ENCODE results near the gene ITGA8.

Gene ITGA8

GRCh38 chr10:15743443-15743842 is 23.7 kb upstream of the ITGA8 start:
- TF ChIP-seq SUZ12 (IDR thresholded peaks at IDR 0.05; ENCODE audit: extremely low read depth, insufficient read depth, insufficient read length) (no peak), YY1 (IDR thresholded peaks at IDR 0.05; ENCODE audit: insufficient read depth, insufficient read length) (no peak), ZNF274 (IDR thresholded peaks at IDR 0.05; ENCODE audit: low read depth, low read length) (no peak)

GRCh38 chr10:15742836-15743235 is 23.1 kb upstream of the ITGA8 start:
- Histone ChIP-seq H3K4me1 (ENCODE audit: insufficient read depth, insufficient read length) (peaks cover 2% of the 10 kb centered on the region), H3K9ac (ENCODE audit: insufficient read length, low read depth) (no peak overlapping the region), H3K9me3 (ENCODE audit: insufficient read depth, low read length) (no peaks in the 10 kb centered on the region), H3K27me3 (ENCODE audit: insufficient read depth, insufficient read length) (no peaks in the 10 kb centered on the region), H3K36me3 (ENCODE audit: insufficient read depth, insufficient read length, low read length) (no peaks in the 10 kb centered on the region), H3K4me3 (ENCODE audit: insufficient read length, low read depth) (no peak overlapping the region)
- no peak for DNase-seq (ENCODE audit: low read depth, low spot score)
- no peak for TF ChIP-seq SUZ12 (IDR thresholded peaks at IDR 0.05; ENCODE audit: extremely low read depth, insufficient read depth, insufficient read length)
- TF ChIP-seq YY1 (IDR thresholded peaks at IDR 0.05; ENCODE audit: insufficient read depth, insufficient read length), result no peak
- no peak for TF ChIP-seq ZNF274 (IDR thresholded peaks at IDR 0.05; ENCODE audit: low read depth, low read length)

More at GRCh38 chr10:15743443-15743842, 23.7 kb upstream of the ITGA8 start:
- no peak overlapping the region for H3K9ac ChIP-seq (ENCODE audit: insufficient read length, low read depth)
- H3K27me3 ChIP-seq (ENCODE audit: insufficient read depth, insufficient read length), result no peaks in the 10 kb centered on the region
- H3K4me1 ChIP-seq (ENCODE audit: insufficient read depth, insufficient read length), result peaks cover 2% of the 10 kb centered on the region
- H3K9me3 ChIP-seq (ENCODE audit: insufficient read depth, low read length), result no peaks in the 10 kb centered on the region
- no peaks in the 10 kb centered on the region for H3K36me3 ChIP-seq (ENCODE audit: insufficient read depth, insufficient read length, low read length)
- no peak overlapping the region for H3K4me3 ChIP-seq (ENCODE audit: insufficient read length, low read depth)
- no peak for DNase-seq (ENCODE audit: low read depth, low spot score)

- DNase-seq (ENCODE audit: low read depth, low spot score), result no peak
- Histone ChIP-seq H3K27me3 (ENCODE audit: insufficient read depth, insufficient read length) (no peaks in the 10 kb centered on the region), H3K9me3 (ENCODE audit: insufficient read depth, low read length) (no peaks in the 10 kb centered on the region), H3K36me3 (ENCODE audit: insufficient read depth, insufficient read length, low read length) (no peaks in the 10 kb centered on the region), H3K9ac (ENCODE audit: insufficient read length, low read depth) (no peak overlapping the region), H3K4me1 (ENCODE audit: insufficient read depth, insufficient read length) (peaks cover 2% of the 10 kb centered on the region), H3K4me3 (ENCODE audit: insufficient read length, low read depth) (no peak overlapping the region)
- TF ChIP-seq YY1 (IDR thresholded peaks at IDR 0.05; ENCODE audit: insufficient read depth, insufficient read length) (no peak), SUZ12 (IDR thresholded peaks at IDR 0.05; ENCODE audit: extremely low read depth, insufficient read depth, insufficient read length) (no peak), ZNF274 (IDR thresholded peaks at IDR 0.05; ENCODE audit: low read depth, low read length) (no peak)
Observed at GRCh38 chr10:15742102-15742501, 22.4 kb upstream of the ITGA8 start.

- no peak for DNase-seq (ENCODE audit: low read depth, low spot score)
- H3K9ac ChIP-seq (ENCODE audit: insufficient read length, low read depth), result no peak overlapping the region
- no peaks in the 10 kb centered on the region for H3K36me3 ChIP-seq (ENCODE audit: insufficient read depth, insufficient read length, low read length)
- H3K27me3 ChIP-seq (ENCODE audit: insufficient read depth, insufficient read length), result no peaks in the 10 kb centered on the region
- no peaks in the 10 kb centered on the region for H3K9me3 ChIP-seq (ENCODE audit: insufficient read depth, low read length)
- H3K4me3 ChIP-seq (ENCODE audit: insufficient read length, low read depth), result no peak overlapping the region
- no peak for TF ChIP-seq ZNF274 (IDR thresholded peaks at IDR 0.05; ENCODE audit: low read depth, low read length)
- no peak for TF ChIP-seq SUZ12 (IDR thresholded peaks at IDR 0.05; ENCODE audit: extremely low read depth, insufficient read depth, insufficient read length)
- no peak for TF ChIP-seq YY1 (IDR thresholded peaks at IDR 0.05; ENCODE audit: insufficient read depth, insufficient read length)
- H3K4me1 ChIP-seq (ENCODE audit: insufficient read depth, insufficient read length), result peaks cover 2% of the 10 kb centered on the region
Observed at GRCh38 chr10:15741581-15741980, 21.9 kb upstream of the ITGA8 start.

DNA sequence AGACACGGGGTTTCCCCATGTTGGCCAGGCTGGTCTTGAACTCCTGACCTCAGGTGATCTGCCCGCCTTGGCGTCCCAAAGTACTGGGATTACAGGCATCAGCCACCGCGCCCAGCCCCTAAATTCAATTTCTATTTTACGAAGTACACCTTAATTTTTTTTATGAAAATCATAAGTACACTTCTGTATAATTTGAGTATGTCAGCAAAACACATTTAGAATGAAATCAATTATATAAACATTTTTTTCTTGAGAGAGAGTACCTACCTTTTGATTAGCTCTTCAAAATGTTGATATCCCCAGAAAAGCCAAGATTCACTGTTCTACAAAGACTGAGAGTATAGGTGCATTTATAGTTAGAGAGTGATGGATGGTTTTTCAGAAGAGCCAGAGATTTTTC is 20.5 kb upstream of the ITGA8 start:
- Histone ChIP-seq H3K36me3 (ENCODE audit: insufficient read depth, insufficient read length, low read length) (no peaks in the 10 kb centered on the region), H3K9me3 (ENCODE audit: insufficient read depth, low read length) (no peaks in the 10 kb centered on the region), H3K4me1 (ENCODE audit: insufficient read depth, insufficient read length) (peaks cover 2% of the 10 kb centered on the region), H3K9ac (ENCODE audit: insufficient read length, low read depth) (no peak overlapping the region), H3K4me3 (ENCODE audit: insufficient read length, low read depth) (no peak overlapping the region), H3K27me3 (ENCODE audit: insufficient read depth, insufficient read length) (no peaks in the 10 kb centered on the region)
- TF ChIP-seq ZNF274 (IDR thresholded peaks at IDR 0.05; ENCODE audit: low read depth, low read length) (no peak), SUZ12 (IDR thresholded peaks at IDR 0.05; ENCODE audit: extremely low read depth, insufficient read depth, insufficient read length) (no peak), YY1 (IDR thresholded peaks at IDR 0.05; ENCODE audit: insufficient read depth, insufficient read length) (no peak)
- no peak for DNase-seq (ENCODE audit: low read depth, low spot score)

- H3K4me3 ChIP-seq (ENCODE audit: insufficient read length, low read depth), result no peak overlapping the region
- H3K9me3 ChIP-seq (ENCODE audit: insufficient read depth, low read length), result no peaks in the 10 kb centered on the region
- no peaks in the 10 kb centered on the region for H3K27me3 ChIP-seq (ENCODE audit: insufficient read depth, insufficient read length)
- H3K9ac ChIP-seq (ENCODE audit: insufficient read length, low read depth), result no peak overlapping the region
- no peak for DNase-seq (ENCODE audit: low read depth, low spot score)
- no peaks in the 10 kb centered on the region for H3K36me3 ChIP-seq (ENCODE audit: insufficient read depth, insufficient read length, low read length)
- H3K4me1 ChIP-seq (ENCODE audit: insufficient read depth, insufficient read length), result peaks cover 2% of the 10 kb centered on the region
- TF ChIP-seq SUZ12 (IDR thresholded peaks at IDR 0.05; ENCODE audit: extremely low read depth, insufficient read depth, insufficient read length), result no peak
- TF ChIP-seq YY1 (IDR thresholded peaks at IDR 0.05; ENCODE audit: insufficient read depth, insufficient read length), result no peak
Observed at GRCh38 chr10:15739254-15739970, 19.7 kb upstream of the ITGA8 start.

DNA sequence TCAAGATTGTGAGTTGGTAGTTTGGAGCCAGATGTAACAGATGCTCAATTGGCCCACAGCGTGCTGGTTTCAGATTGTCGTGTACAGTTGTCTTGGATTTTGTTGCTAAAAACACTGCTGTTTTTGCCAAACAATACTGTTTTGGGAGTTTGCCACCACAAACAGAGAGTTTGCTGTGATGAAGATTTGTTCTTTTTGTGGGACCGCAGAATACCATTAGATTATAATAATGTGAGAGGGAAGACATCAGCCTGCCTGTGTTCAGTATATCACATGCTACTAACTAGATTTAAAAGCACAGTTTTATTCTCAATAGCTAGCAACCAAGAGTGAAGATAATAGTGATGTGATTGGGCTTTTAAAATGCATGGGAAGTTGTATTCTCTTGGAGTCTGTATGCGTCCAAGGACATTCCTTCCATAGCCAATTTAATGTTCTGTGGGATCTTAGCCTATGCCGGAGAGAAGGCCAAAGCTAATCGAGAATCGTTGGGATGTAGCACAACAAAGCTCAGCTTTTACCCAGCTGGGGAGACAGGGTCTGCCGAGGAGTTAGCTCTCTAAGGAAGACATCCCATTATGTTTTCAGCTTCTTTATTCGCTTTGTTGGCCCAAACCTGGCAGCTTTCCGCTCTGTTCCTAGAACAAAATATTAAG is 18.7 kb upstream of the ITGA8 start:
- TF ChIP-seq YY1 (IDR thresholded peaks at IDR 0.05; ENCODE audit: insufficient read depth, insufficient read length), result no peak
- no peak for TF ChIP-seq SUZ12 (IDR thresholded peaks at IDR 0.05; ENCODE audit: extremely low read depth, insufficient read depth, insufficient read length)
- no peak for TF ChIP-seq ZNF274 (IDR thresholded peaks at IDR 0.05; ENCODE audit: low read depth, low read length)

More for the DNA sequence above, 18.7 kb upstream of the ITGA8 start:
- Histone ChIP-seq H3K9ac (ENCODE audit: insufficient read length, low read depth) (no peak overlapping the region), H3K27me3 (ENCODE audit: insufficient read depth, insufficient read length) (no peaks in the 10 kb centered on the region), H3K9me3 (ENCODE audit: insufficient read depth, low read length) (peaks cover 8% of the 10 kb centered on the region), H3K4me3 (ENCODE audit: insufficient read length, low read depth) (no peak overlapping the region), H3K4me1 (ENCODE audit: insufficient read depth, insufficient read length) (peaks cover 2% of the 10 kb centered on the region), H3K36me3 (ENCODE audit: insufficient read depth, insufficient read length, low read length) (no peaks in the 10 kb centered on the region)
- no peak for DNase-seq (ENCODE audit: low read depth, low spot score)

Measured in NT2/D1 (cell line).